Hepatocyte (in vitro differentiated cells): ENCODE data around the gene SFTPD. TPM values are rescaled to one million over a fixed set of nuclear protein-coding genes. Genes with fewer than 3 reads are reported as not detected.

ENCODE experiments used
- DNase-seq: peaks from one replicate; pipeline ENCODE4 v3.0.0-alpha.2; 2016; ENCODE audit warnings: low spot score
- H2AFZ ChIP-seq: fragments of 200-600 bp; sonication (generic); 2 replicates; pipeline ENCODE4 v1.6.0; 2016; ENCODE audit warnings: antibody characterized with exemption, mild to moderate bottlenecking
- H3K27ac ChIP-seq: fragments of 200-600 bp; sonication (generic); 2 replicates; pipeline ENCODE4 v1.5.1; 2016; ENCODE audit warnings: mild to moderate bottlenecking
- H3K27me3 ChIP-seq: fragments of 200-600 bp; sonication (generic); 2 replicates; pipeline ENCODE4 v1.6.1; 2016
- H3K36me3 ChIP-seq: fragments of 200-600 bp; sonication (generic); replicated peaks from 2 replicates; pipeline ENCODE4 v1.5.1; 2016; ENCODE audit warnings: low read depth; ENCODE audit not compliant: insufficient read depth
- H3K4me1 ChIP-seq: fragments of 200-600 bp; sonication (generic); 2 replicates; pipeline ENCODE4 v1.5.1; 2016; ENCODE audit warnings: mild to moderate bottlenecking, moderate library complexity; ENCODE audit not compliant: insufficient read depth
- H3K4me2 ChIP-seq: fragments of 200-600 bp; sonication (generic); 2 replicates; pipeline ENCODE4 v1.6.0; 2016
- H3K4me3 ChIP-seq: fragments of 200-600 bp; sonication (generic); 2 replicates; pipeline ENCODE4 v1.5.1; 2016; ENCODE audit warnings: mild to moderate bottlenecking
- H3K79me2 ChIP-seq: fragments of 200-600 bp; sonication (generic); 2 replicates; pipeline ENCODE4 v1.6.0; 2017; ENCODE audit warnings: mild to moderate bottlenecking
- H3K9me2 ChIP-seq: fragments of 200-600 bp; sonication (generic); replicated peaks from 2 replicates; pipeline ENCODE4 v1.6.0; 2017; ENCODE audit warnings: mild to moderate bottlenecking; ENCODE audit not compliant: insufficient read depth
- H3K9me3 ChIP-seq: fragments of 200-600 bp; sonication (generic); 2 replicates; pipeline ENCODE4 v1.5.1; 2016; ENCODE audit warnings: low read depth, mild to moderate bottlenecking
- H4K20me1 ChIP-seq: fragments of 200-600 bp; sonication (generic); 2 replicates; pipeline ENCODE4 v1.6.0; 2016; ENCODE audit warnings: mild to moderate bottlenecking; ENCODE audit not compliant: insufficient read depth, poor library complexity, severe bottlenecking
- CTCF ChIP-seq: fragments of 200-600 bp; sonication (generic); IDR thresholded peaks from 2 replicates; pipeline ENCODE4 v1.5.1; 2016; ENCODE audit warnings: antibody characterized with exemption, mild to moderate bottlenecking; ENCODE audit not compliant: poor library complexity
- EZH2 ChIP-seq: fragments of 200-600 bp; sonication (generic); IDR thresholded peaks from 2 replicates; pipeline ENCODE4 v1.6.1; 2016; ENCODE audit warnings: antibody characterized with exemption, mild to moderate bottlenecking, borderline replicate concordance
- EZH2phosphoT487 ChIP-seq: fragments of 200-600 bp; sonication (generic); IDR thresholded peaks from one replicate; pipeline ENCODE4 v1.6.1; 2018; ENCODE audit warnings: antibody characterized with exemption, mild to moderate bottlenecking, low read depth, moderate library complexity; ENCODE audit not compliant: unreplicated experiment, severe bottlenecking
- WGBS: methylation state at CpG from one replicate; pipeline ENCODE4 v1.1.6; 2016; ENCODE audit warnings: low lambda C conversion rate; ENCODE audit errors: missing lambda C conversion rate; 5-methylcytosine and 5-hydroxymethylcytosine counted together
- polyA plus RNA-seq: library from polyadenylated mRNA; unstranded; fragments of >200 nt; fragmentation: Nextera tagmentation; extraction: Ambion mirVana; gene quantifications from 2 replicates; pipeline ENCODE4 v1.2.1, GENCODE V29; 2016
- total RNA-seq: library from RNA; depleted of rRNA; stranded (reverse); fragments of >200 nt; gene quantifications from 2 replicates; pipeline ENCODE4 v1.2.3, GENCODE V29; 2014

The SFTPD gene
- total and polyA plus RNA-seq, 2 experiments from 2014 or later = 55.5 to 233 TPM

- H3K4me2 ChIP-seq = no peak overlapping the region
- TF ChIP-seq EZH2 = no peak
- TF ChIP-seq EZH2phosphoT487 = no peak
- TF ChIP-seq CTCF = no peak
- H3K79me2 ChIP-seq = no peaks in the 10 kb centered on the region
- no peak overlapping the region for H3K4me3 ChIP-seq
- no peaks in the 10 kb centered on the region for H3K9me3 ChIP-seq
- no peak overlapping the region for H3K27ac ChIP-seq
- no peaks in the 10 kb centered on the region for H3K9me2 ChIP-seq
- no peak for DNase-seq
- no peaks in the 10 kb centered on the region for H3K4me1 ChIP-seq
- no peaks in the 10 kb centered on the region for H3K36me3 ChIP-seq
- WGBS = 86% methylated on average over 7 of the region's 7 CpGs
- H2AFZ ChIP-seq = no peak overlapping the region
- H3K27me3 ChIP-seq = peaks cover 10% of the 10 kb centered on the region
- no peaks in the 10 kb centered on the region for H4K20me1 ChIP-seq
Measured at GRCh38 chr10:79928028-79928583, 20.8 kb downstream of the SFTPD start.

- no peaks in the 10 kb centered on the region for H3K4me1 ChIP-seq
- H3K9me2 ChIP-seq = no peaks in the 10 kb centered on the region
- no peak overlapping the region for H2AFZ ChIP-seq
- H4K20me1 ChIP-seq = no peaks in the 10 kb centered on the region
- TF ChIP-seq CTCF (no peak), EZH2 (no peak)
- no peaks in the 10 kb centered on the region for H3K79me2 ChIP-seq
- H3K4me2 ChIP-seq = no peak overlapping the region
- H3K27me3 ChIP-seq = peaks cover 10% of the 10 kb centered on the region
- DNase-seq = no peak
- no peak overlapping the region for H3K27ac ChIP-seq
- H3K36me3 ChIP-seq = no peaks in the 10 kb centered on the region
- no peak overlapping the region for H3K4me3 ChIP-seq
- no peaks in the 10 kb centered on the region for H3K9me3 ChIP-seq
- WGBS = 82% methylated on average over 3 of the region's 3 CpGs
Measured at GRCh38 chr10:79927111-79927828, 21.6 kb downstream of the SFTPD start.

- no peaks in the 10 kb centered on the region for H3K36me3 ChIP-seq
- H3K79me2 ChIP-seq = no peaks in the 10 kb centered on the region
- no peak for TF ChIP-seq EZH2
- TF ChIP-seq CTCF = no peak
- TF ChIP-seq EZH2phosphoT487 = no peak
- no peak overlapping the region for H3K27ac ChIP-seq
- no peaks in the 10 kb centered on the region for H4K20me1 ChIP-seq
- no peaks in the 10 kb centered on the region for H3K4me1 ChIP-seq
- no peak overlapping the region for H3K4me3 ChIP-seq
- DNase-seq = no peak
- H3K27me3 ChIP-seq = peaks cover 10% of the 10 kb centered on the region
- 78% methylated on average over 7 of the region's 7 CpGs for WGBS
- no peaks in the 10 kb centered on the region for H3K9me2 ChIP-seq
- no peak overlapping the region for H3K4me2 ChIP-seq
- H2AFZ ChIP-seq = no peak overlapping the region
- H3K9me3 ChIP-seq = no peaks in the 10 kb centered on the region
Measured at GRCh38 chr10:79926037-79926436, 22.9 kb downstream of the SFTPD start.
